Measurements from ENCODE around the gene ZC3HAV1. TPM values are rescaled to one million over a fixed set of nuclear protein-coding genes. Genes with fewer than 3 reads are reported as not detected.
A peak's percentile ranks its signal among the peaks of the same experiment; 100 is the strongest.
"Not testable (repeated sequence)": the region's sequence is repeated elsewhere in the genome, so short reads cannot be mapped to it uniquely, and the experiment has no call there.

ZC3HAV1 gene
- total RNA-seq, 1 donor from 2014 or later = 23.7 TPM

GRCh38 chr7:139132887-139133286, 23.4 kb upstream of the ZC3HAV1 start:
- H3K27ac Mint-ChIP-seq = no peak overlapping the region
- no peak for DNase-seq (ENCODE audit: low spot score in 2 of 2, unreplicated experiment in 2 of 2)
- peak overlapping the region; percentile 81 for H3K4me3 Mint-ChIP-seq
- no peak for TF ChIP-seq CTCF (IDR thresholded peaks at IDR 0.05; ENCODE audit: unreplicated experiment)
- peaks cover 13% of the 10 kb centered on the region for H3K4me1 Mint-ChIP-seq
- H3K27me3 Mint-ChIP-seq (ENCODE audit: low read depth) = peaks cover 10% of the 10 kb centered on the region
- H3K9me3 Mint-ChIP-seq = no peaks in the 10 kb centered on the region
- H3K36me3 Mint-ChIP-seq = no peaks in the 10 kb centered on the region

- no peak overlapping the region for H3K27ac Mint-ChIP-seq
These were observed 22.1 kb upstream of the ZC3HAV1 start for GRCh38 chr7:139131601-139132041.

GRCh38 chr7:139129814-139130213, 20.3 kb upstream of the ZC3HAV1 start:
- H3K36me3 Mint-ChIP-seq; DNase-seq (ENCODE audit: low spot score in 2 of 2, unreplicated experiment in 2 of 2); H3K27ac Mint-ChIP-seq; H3K4me3 Mint-ChIP-seq; H3K9me3 Mint-ChIP-seq: not testable (repeated sequence)
- H3K27me3 Mint-ChIP-seq (ENCODE audit: low read depth) = peaks cover 17% of the 10 kb centered on the region
- H3K4me1 Mint-ChIP-seq = peaks cover 13% of the 10 kb centered on the region

More at GRCh38 chr7:139131601-139132041, 22.1 kb upstream of the ZC3HAV1 start:
- Mint-ChIP-seq H3K36me3 (no peaks in the 10 kb centered on the region), H3K9me3 (no peaks in the 10 kb centered on the region), H3K27me3 (ENCODE audit: low read depth) (peaks cover 15% of the 10 kb centered on the region), H3K4me1 (peaks cover 13% of the 10 kb centered on the region), H3K4me3 (no peak overlapping the region)
- TF ChIP-seq CTCF (IDR thresholded peaks at IDR 0.05; ENCODE audit: unreplicated experiment) = no peak
- DNase-seq (ENCODE audit: low spot score in 2 of 2, unreplicated experiment in 2 of 2) = no peak

- Mint-ChIP-seq H3K4me3 (no peak overlapping the region), H3K36me3 (no peaks in the 10 kb centered on the region), H3K4me1 (peaks cover 1% of the 10 kb centered on the region), H3K27me3 (ENCODE audit: low read depth) (peaks cover 25% of the 10 kb centered on the region), H3K27ac (no peak overlapping the region), H3K9me3 (no peaks in the 10 kb centered on the region)
- TF ChIP-seq CTCF (IDR thresholded peaks at IDR 0.05; ENCODE audit: unreplicated experiment) = no peak
- DNase-seq (ENCODE audit: low spot score in 2 of 2, unreplicated experiment in 2 of 2) = no peak
These were observed 18.1 kb upstream of the ZC3HAV1 start for GRCh38 chr7:139127648-139128047.

GRCh38 chr7:139125657-139126056, 16.1 kb upstream of the ZC3HAV1 start:
- H3K36me3 Mint-ChIP-seq = no peaks in the 10 kb centered on the region
- H3K4me1 Mint-ChIP-seq = no peaks in the 10 kb centered on the region
- peaks cover 28% of the 10 kb centered on the region for H3K27me3 Mint-ChIP-seq (ENCODE audit: low read depth)
- DNase-seq (ENCODE audit: low spot score in 2 of 2, unreplicated experiment in 2 of 2) = no peak
- H3K4me3 Mint-ChIP-seq = no peak overlapping the region
- no peak for TF ChIP-seq CTCF (IDR thresholded peaks at IDR 0.05; ENCODE audit: unreplicated experiment)
- H3K27ac Mint-ChIP-seq = no peak overlapping the region
- no peaks in the 10 kb centered on the region for H3K9me3 Mint-ChIP-seq

- not testable (repeated sequence) for H3K4me3 Mint-ChIP-seq; H3K4me1 Mint-ChIP-seq; H3K36me3 Mint-ChIP-seq; H3K9me3 Mint-ChIP-seq; H3K27ac Mint-ChIP-seq; DNase-seq (ENCODE audit: low spot score in 2 of 2, unreplicated experiment in 2 of 2)
- H3K27me3 Mint-ChIP-seq (ENCODE audit: low read depth) = peaks cover 28% of the 10 kb centered on the region
These were observed 15.5 kb upstream of the ZC3HAV1 start for GRCh38 chr7:139124995-139125394.

All from mesothelial cell of epicardium (in vitro differentiated cells).